Measurements from ENCODE around the gene CKLF.
"Not testable (repeated sequence)": the region's sequence is repeated elsewhere in the genome, so short reads cannot be mapped to it uniquely, and the experiment has no call there.

CKLF gene, protein sequence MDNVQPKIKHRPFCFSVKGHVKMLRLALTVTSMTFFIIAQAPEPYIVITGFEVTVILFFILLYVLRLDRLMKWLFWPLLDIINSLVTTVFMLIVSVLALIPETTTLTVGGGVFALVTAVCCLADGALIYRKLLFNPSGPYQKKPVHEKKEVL

DNA sequence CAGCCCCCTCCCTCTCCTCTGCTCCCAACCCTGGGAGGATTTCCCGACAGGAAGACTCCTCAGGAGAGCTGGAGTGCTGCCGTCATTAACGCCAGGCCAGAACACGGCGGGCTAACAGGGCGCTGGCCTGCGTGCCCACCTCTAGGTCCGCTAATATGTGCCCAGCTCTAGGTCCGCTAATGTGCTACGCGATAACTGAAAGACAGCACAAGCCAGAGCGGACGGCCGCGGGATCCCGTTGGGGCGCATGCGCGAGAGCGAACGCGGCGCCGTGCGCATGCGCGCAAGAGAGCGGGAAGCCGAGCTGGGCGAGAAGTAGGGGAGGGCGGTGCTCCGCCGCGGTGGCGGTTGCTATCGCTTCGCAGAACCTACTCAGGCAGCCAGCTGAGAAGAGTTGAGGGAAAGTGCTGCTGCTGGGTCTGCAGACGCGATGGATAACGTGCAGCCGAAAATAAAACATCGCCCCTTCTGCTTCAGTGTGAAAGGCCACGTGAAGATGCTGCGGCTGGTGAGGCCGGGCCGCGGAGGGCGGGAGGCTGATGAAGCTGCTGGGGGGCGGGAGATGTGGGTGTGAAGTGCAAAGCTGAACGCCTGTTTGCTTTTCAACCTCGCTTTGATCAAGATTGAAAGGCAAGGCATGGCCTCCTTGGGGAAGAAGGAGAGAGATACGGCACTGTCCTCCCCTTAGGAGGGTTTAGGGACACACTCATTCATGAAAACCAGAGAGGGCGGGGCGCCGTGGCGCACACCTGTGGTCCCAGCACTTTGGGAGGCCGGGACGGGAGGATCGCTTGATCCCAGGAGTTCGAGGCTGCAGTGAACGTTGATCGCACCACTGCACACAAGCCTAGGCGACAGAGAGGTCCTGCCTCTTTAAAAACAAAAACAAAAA lies at the start of gene CKLF:
TSS of gene CKLF (plus strand) at position 291 of the 892 bp plus-strand sequence. CDS start at position 431, 140 bp downstream.
- DNase-seq: peak; percentile 75

DNA sequence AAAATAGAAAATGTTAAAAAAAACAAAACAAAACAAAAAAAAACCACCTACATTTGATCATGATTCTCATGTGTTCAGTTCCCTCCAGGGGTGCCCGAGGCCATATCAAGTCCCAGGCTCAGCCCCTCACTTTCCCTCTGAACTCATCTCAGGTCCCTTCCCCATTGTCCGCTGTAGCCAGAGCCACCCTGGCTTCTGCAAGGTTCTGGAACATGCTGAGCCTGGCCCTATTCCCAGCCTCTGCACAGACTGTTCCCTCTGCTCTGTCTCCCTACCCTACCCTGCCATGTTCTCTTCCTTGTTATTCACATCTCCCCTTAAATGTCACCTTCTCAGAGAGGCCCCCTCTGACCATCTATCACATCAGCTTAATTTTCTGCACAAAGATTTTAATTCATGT lies 49.3 kb upstream of the CKLF start:
- no peak for DNase-seq

DNA sequence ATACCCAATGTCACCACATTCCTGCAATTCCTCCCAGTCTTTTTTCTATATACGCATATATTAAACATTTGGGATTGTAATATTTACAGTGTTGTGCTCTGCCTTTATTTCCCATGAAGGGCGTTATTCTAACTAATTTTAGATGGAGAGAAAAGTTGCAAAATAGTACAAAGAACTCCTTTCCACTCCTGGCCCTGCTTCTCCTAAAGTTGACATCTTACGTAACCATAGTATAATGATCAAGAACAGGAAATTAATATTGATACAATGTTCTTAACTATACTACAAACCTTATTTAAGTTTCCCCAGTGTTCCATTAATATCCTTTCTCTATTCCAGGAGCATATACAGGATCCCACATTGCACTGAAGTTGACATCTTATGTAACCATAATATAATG lies 48.8 kb upstream of the CKLF start:
- DNase-seq: no peak

GRCh38 chr16:66507731-66508239 lies 44.6 kb upstream of the CKLF start:
- DNase-seq: no peak

DNA sequence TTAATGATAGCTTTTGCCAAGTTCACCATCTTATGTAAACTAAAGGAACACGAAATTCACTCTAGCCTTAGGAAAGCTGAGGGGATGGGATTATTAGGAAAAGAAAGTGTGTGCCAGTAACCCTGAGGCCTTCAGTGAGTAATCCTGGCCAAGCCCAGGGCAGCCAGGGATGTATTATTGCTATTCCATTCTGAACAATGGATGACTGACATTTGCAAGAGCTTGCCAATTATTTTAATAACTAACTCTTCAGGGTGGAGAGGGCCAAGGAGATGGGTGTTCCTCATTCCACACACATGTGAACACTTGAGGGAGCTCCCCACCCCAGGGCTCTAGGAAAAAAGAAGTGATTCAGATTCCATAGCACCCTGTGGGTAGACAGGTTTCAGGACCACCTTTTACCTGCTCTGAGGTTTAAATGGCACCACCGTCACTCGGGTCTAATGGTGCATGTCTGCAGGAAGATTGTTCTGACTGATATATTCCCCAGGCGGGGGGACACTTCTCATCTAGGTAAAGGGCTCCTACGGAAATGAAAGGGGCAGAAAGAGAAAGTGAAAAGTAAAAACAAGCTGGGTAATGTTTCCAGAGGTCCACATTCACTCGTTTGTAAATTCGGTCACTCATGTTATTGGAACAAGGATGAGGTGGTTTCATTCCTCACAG lies 44.0 kb upstream of the CKLF start:
- DNase-seq: no peak

DNA sequence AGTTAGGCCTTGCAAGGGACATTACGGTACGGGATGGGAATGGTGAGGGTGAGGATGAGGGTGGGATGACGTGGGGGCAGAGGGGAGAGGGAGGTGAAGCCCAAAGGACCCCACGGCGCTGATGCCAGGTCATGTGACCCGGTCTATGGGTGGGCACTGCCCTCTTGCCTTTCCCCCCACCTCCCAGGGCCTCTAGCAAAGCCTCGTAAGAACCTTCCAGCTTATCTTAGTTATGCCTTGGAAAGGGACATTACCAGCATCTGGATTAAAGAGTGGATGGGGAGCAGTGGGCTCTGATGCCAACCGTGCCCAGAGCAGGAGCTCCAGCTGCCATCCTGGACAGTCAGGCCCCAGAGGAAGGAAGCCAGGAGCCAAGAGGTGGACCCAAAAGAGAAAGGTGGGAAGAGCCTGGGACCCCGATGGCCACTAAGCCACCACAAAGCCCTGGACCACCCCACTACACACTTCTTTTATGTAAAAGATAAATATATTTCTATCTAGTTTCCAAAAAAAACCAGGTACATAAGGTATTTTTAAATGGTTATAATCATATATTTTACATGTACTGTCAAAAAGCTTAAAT lies 43.4 kb upstream of the CKLF start:
- no peak for DNase-seq

DNA sequence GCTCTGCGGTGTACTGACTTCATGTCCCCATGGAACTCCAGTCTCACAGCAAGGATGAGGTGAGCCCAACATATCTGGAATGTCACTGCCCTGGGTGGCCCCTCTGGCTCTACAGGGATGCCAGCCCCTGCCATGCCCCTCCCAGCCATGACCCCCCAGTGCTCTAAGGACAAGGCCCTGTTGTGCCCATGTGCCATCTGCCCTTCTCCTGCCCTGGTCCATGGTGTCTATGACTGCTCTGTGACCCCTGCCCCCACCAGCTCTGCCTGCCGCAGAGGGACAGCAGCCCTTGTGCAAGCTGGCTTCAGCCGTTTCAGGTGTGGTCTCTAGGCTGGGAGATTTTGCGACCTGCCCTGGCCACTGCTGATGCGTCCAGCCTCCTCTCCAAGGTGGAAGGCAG lies 42.8 kb upstream of the CKLF start:
- DNase-seq: no peak

GRCh38 chr16:66510298-66510697 lies 42.1 kb upstream of the CKLF start:
- DNase-seq: no peak

DNA sequence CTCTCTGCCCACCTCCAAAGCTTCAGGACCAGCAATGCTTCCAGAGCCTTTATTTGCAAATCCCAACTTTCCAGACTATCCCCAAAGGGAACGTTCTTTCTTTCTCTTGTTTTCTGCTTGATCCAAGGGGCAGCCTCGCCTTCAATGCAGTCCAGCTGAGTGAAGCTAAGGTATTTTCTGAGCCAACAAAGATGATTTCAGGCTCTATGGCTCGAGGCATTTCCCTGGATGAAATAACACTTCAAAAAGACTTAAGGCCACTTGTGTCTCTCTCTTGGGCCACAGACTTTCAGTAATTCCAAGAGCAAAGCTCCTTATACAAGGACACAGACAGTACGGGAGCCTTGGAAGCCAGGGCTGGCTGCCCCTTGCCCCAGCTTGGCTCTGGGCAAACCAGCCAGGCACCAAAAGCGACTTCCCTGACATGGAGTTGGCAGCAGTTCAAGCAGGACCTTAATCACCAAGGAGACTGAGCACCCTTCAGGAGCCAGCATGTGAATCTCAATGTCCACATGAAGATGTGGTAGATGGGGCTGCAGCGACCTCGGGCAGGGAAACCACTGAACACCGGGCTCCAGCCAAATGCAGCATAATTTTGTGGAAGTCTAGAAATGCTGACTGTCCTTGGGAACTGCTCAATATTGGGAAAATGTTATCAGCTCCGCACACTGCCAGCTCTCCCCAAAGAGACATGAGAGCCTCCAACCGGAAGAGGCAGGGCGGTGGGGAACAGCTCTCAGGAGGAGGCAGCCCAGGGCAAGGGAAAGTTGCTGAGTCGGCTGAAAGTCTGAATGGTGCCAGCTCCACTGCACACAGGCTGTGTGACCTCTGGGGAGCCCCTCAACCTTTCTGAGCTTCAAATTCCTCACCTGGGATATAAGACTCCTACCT lies 41.4 kb upstream of the CKLF start:
- DNase-seq: no peak

- peak; percentile 44 for DNase-seq
Observed at GRCh38 chr16:66511602-66512271, 40.6 kb upstream of the CKLF start.

DNA sequence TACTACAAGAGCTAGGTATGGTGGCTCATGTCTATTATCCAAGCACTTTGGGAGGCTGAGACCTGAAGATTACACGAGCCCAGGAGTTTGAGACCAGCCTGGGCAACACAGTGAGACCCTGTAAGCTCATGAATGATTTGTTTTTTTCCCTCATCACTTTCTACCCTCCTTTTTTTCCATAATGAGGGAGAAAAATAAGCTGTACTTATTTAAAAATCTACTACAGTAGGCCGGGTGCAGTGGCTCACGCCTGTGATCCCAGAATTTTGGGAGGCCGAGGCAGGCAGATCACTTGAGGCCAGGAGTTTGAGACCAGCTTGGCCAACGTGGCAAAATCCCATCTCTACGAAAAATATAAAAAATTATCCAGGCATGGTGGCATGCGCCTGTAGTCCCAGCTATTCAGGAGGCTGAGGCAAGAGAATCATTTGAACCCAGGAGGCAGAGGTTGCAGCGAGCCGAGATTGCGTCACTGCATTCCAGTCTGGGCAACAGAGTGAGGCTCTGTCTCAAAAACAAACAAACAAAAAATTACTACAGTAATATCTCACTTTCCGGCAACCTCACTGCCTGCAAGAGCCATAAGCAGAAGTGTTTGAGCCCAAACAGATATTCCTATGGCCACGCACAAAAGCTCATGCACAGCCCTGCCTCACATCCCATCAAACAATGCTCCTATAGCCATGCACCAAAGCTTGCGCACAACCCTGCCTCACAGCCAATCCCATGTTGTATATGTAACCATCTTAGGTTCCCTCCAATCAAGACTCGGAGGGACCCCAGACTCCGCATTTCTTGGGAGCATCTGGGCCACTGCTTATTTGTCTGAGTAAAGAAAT lies 39.9 kb upstream of the CKLF start:
- no peak for DNase-seq

DNA sequence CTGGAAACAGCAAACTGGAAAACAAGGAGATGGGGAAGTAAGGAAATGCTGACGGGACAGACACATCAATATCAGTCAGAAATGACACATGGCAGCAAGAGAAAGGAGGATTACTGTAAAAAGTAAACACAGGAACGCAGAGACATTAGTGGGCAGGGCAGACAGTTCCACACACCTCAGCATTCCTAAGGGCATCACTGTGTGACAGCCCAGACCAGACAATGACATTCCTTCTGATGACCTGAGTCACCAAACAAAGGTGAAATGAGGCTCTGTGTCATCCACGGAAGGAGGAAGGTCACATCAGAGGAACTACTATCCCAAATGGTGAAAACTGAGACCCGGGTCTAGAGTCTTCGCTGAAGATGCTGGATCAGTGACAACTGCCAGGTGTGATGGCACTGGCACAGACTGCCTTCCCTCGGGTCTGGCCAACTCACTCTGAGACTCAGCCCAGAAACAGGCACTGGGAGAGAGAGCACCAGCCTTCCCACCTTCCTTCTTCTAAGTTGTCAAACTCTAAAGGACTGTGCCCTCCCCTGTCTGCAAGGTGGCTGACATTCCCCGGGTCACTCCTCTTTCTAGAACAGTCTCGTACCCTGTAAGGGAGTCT lies 39.2 kb upstream of the CKLF start:
- DNase-seq: no peak

- not testable (repeated sequence) for DNase-seq
Observed at GRCh38 chr16:66514391-66514790, 38.0 kb upstream of the CKLF start.

- DNase-seq: not testable (repeated sequence)
Observed at GRCh38 chr16:66514980-66515595, 37.3 kb upstream of the CKLF start.

GRCh38 chr16:66515596-66516508 lies 36.5 kb upstream of the CKLF start:
- DNase-seq: no peak

GRCh38 chr16:66516509-66516807 lies 35.9 kb upstream of the CKLF start:
- no peak for DNase-seq

- peak; percentile 2 for DNase-seq
Observed at GRCh38 chr16:66516808-66517585, 35.4 kb upstream of the CKLF start.
